HepG2 (cell line): ENCODE measurements around the gene TNFRSF6B. TPM values are rescaled to one million over a fixed set of nuclear protein-coding genes. Genes with fewer than 3 reads are reported as not detected.

Experiments
- ATRX ChIP-seq: sonication (generic); formaldehyde crosslinking; IDR thresholded peaks from 2 replicates; pipeline ENCODE4 v1.4.0; 2020; ENCODE audit warnings: missing genetic modification reagents, borderline replicate concordance
- CHD2 ChIP-seq: IDR thresholded peaks from 2 replicates; pipeline ENCODE4 v1.6.1; 2011; ENCODE audit warnings: low read depth, low read length, improper control_type of control experiment
- DR1 ChIP-seq: sonication (generic); formaldehyde crosslinking; IDR thresholded peaks from 2 replicates; pipeline ENCODE4 v1.8.0; 2021; ENCODE audit warnings: mild to moderate bottlenecking, missing genetic modification reagents, inconsistent platforms
- ELF1 ChIP-seq: sonication (generic); formaldehyde crosslinking; IDR thresholded peaks from 2 replicates; pipeline ENCODE4 v1.4.0; 2020; ENCODE audit warnings: missing genetic modification reagents
- FOXA1 ChIP-seq, 2 experiments: fragments of 450-650 bp in 1 of 2; sonication (generic) in 1 of 2; formaldehyde crosslinking in 1 of 2; IDR thresholded peaks; 2 replicates each; pipeline versions ENCODE4 v1.4.0 to v1.6.1; 2016 to 2020; ENCODE audit warnings: missing genetic modification reagents in 1 of 2
- HMGXB4 ChIP-seq, 2 experiments: sonication (generic) in 1 of 2; formaldehyde crosslinking in 1 of 2; IDR thresholded peaks; 2 replicates each; pipeline versions ENCODE4 v1.4.0 to v1.6.1; 2018 to 2020; ENCODE audit warnings: missing genetic modification reagents in 2 of 2, borderline replicate concordance in 1 of 2, low read depth in 1 of 2, mild to moderate bottlenecking in 1 of 2, missing biosample characterization in 1 of 2
- HNRNPH1 ChIP-seq: fragments of 200-400 bp; formaldehyde crosslinking; optimal IDR thresholded peaks from 2 replicates; pipeline ENCODE3; 2017; ENCODE audit warnings: mild to moderate bottlenecking, low read depth, low read length
- KAT2B ChIP-seq: fragments of 150-350 bp; IDR thresholded peaks from 2 replicates; pipeline ENCODE4 v1.6.1; 2014; ENCODE audit warnings: low read depth, low read length, borderline replicate concordance
- MTA1 ChIP-seq: sonication (generic); formaldehyde crosslinking; IDR thresholded peaks from 2 replicates; pipeline ENCODE4 v1.4.0; 2020; ENCODE audit warnings: missing genetic modification reagents, mild to moderate bottlenecking, borderline replicate concordance
- MTA3 ChIP-seq: sonication (generic); formaldehyde crosslinking; IDR thresholded peaks from 2 replicates; pipeline ENCODE4 v1.4.0; 2020; ENCODE audit warnings: missing genetic modification reagents
- PCBP1 ChIP-seq: fragments of 200-400 bp; formaldehyde crosslinking; IDR thresholded peaks from 2 replicates; pipeline ENCODE4 v1.6.1; 2017; ENCODE audit warnings: mild to moderate bottlenecking, low read depth, low read length, borderline replicate concordance
- RXRB ChIP-seq: IDR thresholded peaks from 2 replicates; pipeline ENCODE4 v1.6.1; 2016; ENCODE audit warnings: borderline replicate concordance, missing genetic modification reagents, missing compliant biosample characterization
- ZNF510 ChIP-seq: sonication (generic); formaldehyde crosslinking; IDR thresholded peaks from 2 replicates; pipeline ENCODE4 v1.4.0; 2020; ENCODE audit warnings: low read depth, mild to moderate bottlenecking, missing genetic modification reagents
- ZNF563 ChIP-seq: sonication (generic); formaldehyde crosslinking; IDR thresholded peaks from 2 replicates; pipeline ENCODE4 v1.8.0; 2022; ENCODE audit warnings: mild to moderate bottlenecking, moderate library complexity, missing genetic modification reagents
- ZNF850 ChIP-seq: sonication (generic); formaldehyde crosslinking; conservative IDR thresholded peaks from 2 replicates; pipeline ENCODE4 v1.9.0; 2021; ENCODE audit warnings: mild to moderate bottlenecking, missing genetic modification reagents
- ZNF891 ChIP-seq: sonication (generic); formaldehyde crosslinking; IDR thresholded peaks from 2 replicates; pipeline ENCODE4 v1.5.0; 2020; ENCODE audit warnings: mild to moderate bottlenecking, missing genetic modification reagents
- polyA plus RNA-seq, 8 experiments: library from polyadenylated mRNA; depleted of rRNA in 3 of 8; stranded (reverse) in 7 of 8; unstranded in 1 of 8; fragments of >200 nt; fragmentation: Illumina TruSeq in 4 of 8; extraction: Trizol in 4 of 8; gene quantifications; 2 replicates each; pipeline versions ENCODE4 v1.2.1 to v1.2.3, GENCODE V29; 2011 to 2016; ENCODE audit warnings: low read depth in 4 of 8, missing spikeins in 1 of 8, mixed read lengths in 1 of 8; ENCODE audit not compliant: insufficient read depth in 1 of 8
- total RNA-seq, 5 experiments: library from RNA; depleted of rRNA; stranded (reverse); fragments of >200 nt; fragmentation: Illumina TruSeq; extraction: Trizol; gene quantifications; 2 replicates each; pipeline ENCODE4 v1.2.3, GENCODE V29; 2016; ENCODE audit warnings: low read depth in 1 of 5
- TF ChIP-seq, protein P1 (sequence below): sonication (generic); formaldehyde crosslinking; conservative IDR thresholded peaks from 2 replicates; pipeline ENCODE4 v1.8.0; 2022; ENCODE audit warnings: missing genetic modification reagents
- TF ChIP-seq, protein P2 (sequence below): fragments of 450-650 bp; IDR thresholded peaks from 2 replicates; pipeline ENCODE4 v1.6.1; 2016
- TF ChIP-seq, protein P3 (sequence below): sonication (generic); formaldehyde crosslinking; IDR thresholded peaks from 2 replicates; pipeline ENCODE4 v1.5.1; 2020; ENCODE audit warnings: mild to moderate bottlenecking, moderate library complexity, missing genetic modification reagents
- TF ChIP-seq, protein P4 (sequence below): sonication (generic); formaldehyde crosslinking; IDR thresholded peaks from 2 replicates; pipeline ENCODE4 v1.4.0; 2020; ENCODE audit warnings: missing genetic modification reagents

Gene TNFRSF6B
- total and polyA plus RNA-seq, 2 of the 13 experiments (the other 11 are each of a cell fraction or from before 2014, with no cell fraction given), result 0.24 TPM; not detected in 1

- TF ChIP-seq ZNF850 (no peak), ELF1 (peak; percentile 55), ZNF891 (CRISPR knock-in tag) (peak; percentile 82), ATRX (CRISPR knock-in tag) (no peak), DR1 (no peak; the same call in 1 of the 2 replicates), HMGXB4 (CRISPR knock-in tag; IDR thresholded peaks at IDR 0.05; ENCODE audit: borderline replicate concordance in 1 of 2, low read depth in 1 of 2) (peak; percentile 84 to 87; a peak in 3 of 4 replicates), MTA1 (peak; percentile 98), MTA3 (CRISPR knock-in tag) (no peak), ZNF563 (peak; percentile 96), HNRNPH1 (peak; percentile 69), KAT2B (no peak), RXRB (CRISPR knock-in tag) (peak; percentile 91), CHD2 (no peak), ZNF510 (CRISPR knock-in tag) (no peak), FOXA1 (IDR thresholded peaks at IDR 0.05) (no peak), FOXA1 (CRISPR knock-in tag; IDR thresholded peaks at IDR 0.05) (peak; percentile 42; the same call in 1 of the 2 replicates), PCBP1 (no peak)
- TF ChIP-seq, protein P1, sequence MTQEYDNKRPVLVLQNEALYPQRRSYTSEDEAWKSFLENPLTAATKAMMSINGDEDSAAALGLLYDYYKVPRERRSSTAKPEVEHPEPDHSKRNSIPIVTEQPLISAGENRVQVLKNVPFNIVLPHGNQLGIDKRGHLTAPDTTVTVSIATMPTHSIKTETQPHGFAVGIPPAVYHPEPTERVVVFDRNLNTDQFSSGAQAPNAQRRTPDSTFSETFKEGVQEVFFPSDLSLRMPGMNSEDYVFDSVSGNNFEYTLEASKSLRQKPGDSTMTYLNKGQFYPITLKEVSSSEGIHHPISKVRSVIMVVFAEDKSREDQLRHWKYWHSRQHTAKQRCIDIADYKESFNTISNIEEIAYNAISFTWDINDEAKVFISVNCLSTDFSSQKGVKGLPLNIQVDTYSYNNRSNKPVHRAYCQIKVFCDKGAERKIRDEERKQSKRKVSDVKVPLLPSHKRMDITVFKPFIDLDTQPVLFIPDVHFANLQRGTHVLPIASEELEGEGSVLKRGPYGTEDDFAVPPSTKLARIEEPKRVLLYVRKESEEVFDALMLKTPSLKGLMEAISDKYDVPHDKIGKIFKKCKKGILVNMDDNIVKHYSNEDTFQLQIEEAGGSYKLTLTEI (CRISPR knock-in tag), result no peak
- TF ChIP-seq, protein P2, sequence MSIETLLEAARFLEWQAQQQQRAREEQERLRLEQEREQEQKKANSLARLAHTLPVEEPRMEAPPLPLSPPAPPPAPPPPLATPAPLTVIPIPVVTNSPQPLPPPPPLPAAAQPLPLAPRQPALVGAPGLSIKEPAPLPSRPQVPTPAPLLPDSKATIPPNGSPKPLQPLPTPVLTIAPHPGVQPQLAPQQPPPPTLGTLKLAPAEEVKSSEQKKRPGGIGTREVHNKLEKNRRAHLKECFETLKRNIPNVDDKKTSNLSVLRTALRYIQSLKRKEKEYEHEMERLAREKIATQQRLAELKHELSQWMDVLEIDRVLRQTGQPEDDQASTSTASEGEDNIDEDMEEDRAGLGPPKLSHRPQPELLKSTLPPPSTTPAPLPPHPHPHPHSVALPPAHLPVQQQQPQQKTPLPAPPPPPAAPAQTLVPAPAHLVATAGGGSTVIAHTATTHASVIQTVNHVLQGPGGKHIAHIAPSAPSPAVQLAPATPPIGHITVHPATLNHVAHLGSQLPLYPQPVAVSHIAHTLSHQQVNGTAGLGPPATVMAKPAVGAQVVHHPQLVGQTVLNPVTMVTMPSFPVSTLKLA, result no peak
- TF ChIP-seq, protein P3, sequence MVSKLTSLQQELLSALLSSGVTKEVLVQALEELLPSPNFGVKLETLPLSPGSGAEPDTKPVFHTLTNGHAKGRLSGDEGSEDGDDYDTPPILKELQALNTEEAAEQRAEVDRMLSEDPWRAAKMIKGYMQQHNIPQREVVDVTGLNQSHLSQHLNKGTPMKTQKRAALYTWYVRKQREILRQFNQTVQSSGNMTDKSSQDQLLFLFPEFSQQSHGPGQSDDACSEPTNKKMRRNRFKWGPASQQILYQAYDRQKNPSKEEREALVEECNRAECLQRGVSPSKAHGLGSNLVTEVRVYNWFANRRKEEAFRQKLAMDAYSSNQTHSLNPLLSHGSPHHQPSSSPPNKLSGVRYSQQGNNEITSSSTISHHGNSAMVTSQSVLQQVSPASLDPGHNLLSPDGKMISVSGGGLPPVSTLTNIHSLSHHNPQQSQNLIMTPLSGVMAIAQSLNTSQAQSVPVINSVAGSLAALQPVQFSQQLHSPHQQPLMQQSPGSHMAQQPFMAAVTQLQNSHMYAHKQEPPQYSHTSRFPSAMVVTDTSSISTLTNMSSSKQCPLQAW (CRISPR knock-in tag), result peak; percentile 98
- TF ChIP-seq, protein P4, sequence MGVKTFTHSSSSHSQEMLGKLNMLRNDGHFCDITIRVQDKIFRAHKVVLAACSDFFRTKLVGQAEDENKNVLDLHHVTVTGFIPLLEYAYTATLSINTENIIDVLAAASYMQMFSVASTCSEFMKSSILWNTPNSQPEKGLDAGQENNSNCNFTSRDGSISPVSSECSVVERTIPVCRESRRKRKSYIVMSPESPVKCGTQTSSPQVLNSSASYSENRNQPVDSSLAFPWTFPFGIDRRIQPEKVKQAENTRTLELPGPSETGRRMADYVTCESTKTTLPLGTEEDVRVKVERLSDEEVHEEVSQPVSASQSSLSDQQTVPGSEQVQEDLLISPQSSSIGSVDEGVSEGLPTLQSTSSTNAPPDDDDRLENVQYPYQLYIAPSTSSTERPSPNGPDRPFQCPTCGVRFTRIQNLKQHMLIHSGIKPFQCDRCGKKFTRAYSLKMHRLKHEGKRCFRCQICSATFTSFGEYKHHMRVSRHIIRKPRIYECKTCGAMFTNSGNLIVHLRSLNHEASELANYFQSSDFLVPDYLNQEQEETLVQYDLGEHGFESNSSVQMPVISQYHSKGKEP (CRISPR knock-in tag), result peak; percentile 72; the same call in 1 of the 2 replicates
These were observed 42.9 kb downstream of the TNFRSF6B start, which contains the start of gene SLC2A4RG (continued) for GRCh38 chr20:63739130-63740069.
